VCaP (cell line): ENCODE results near the gene PRKD3.

Experiments used
- H3K27ac ChIP-seq: fragments of 450-650 bp; 2 replicates; pipeline ENCODE4 v1.5.1; 2017
- CTCF ChIP-seq: fragments of 450-650 bp; conservative IDR thresholded peaks from 2 replicates; pipeline ENCODE4 v1.5.1; 2017; ENCODE audit warnings: mild to moderate bottlenecking, moderate library complexity

Gene PRKD3

GRCh38 chr2:37364351-37364750 lies 39.7 kb upstream of the PRKD3 start:
- no peak overlapping the region for H3K27ac ChIP-seq
- TF ChIP-seq CTCF = no peak

GRCh38 chr2:37361994-37362698 lies 37.5 kb upstream of the PRKD3 start:
- no peak overlapping the region for H3K27ac ChIP-seq
- no peak for TF ChIP-seq CTCF

- TF ChIP-seq CTCF = no peak
- no peak overlapping the region for H3K27ac ChIP-seq
Measured at GRCh38 chr2:37361216-37361815, 36.7 kb upstream of the PRKD3 start.

GRCh38 chr2:37358466-37358865 lies 33.8 kb upstream of the PRKD3 start:
- no peak overlapping the region for H3K27ac ChIP-seq
- no peak for TF ChIP-seq CTCF

GRCh38 chr2:37357530-37357929 lies 32.9 kb upstream of the PRKD3 start:
- no peak for TF ChIP-seq CTCF

GRCh38 chr2:37357069-37357468 lies 32.4 kb upstream of the PRKD3 start:
- no peak overlapping the region for H3K27ac ChIP-seq
- no peak for TF ChIP-seq CTCF

More at GRCh38 chr2:37357530-37357929, 32.9 kb upstream of the PRKD3 start:
- no peak overlapping the region for H3K27ac ChIP-seq

GRCh38 chr2:37356299-37356698 lies 31.7 kb upstream of the PRKD3 start:
- no peak for TF ChIP-seq CTCF
- no peak overlapping the region for H3K27ac ChIP-seq
